ENCODE data around the gene KCTD13.
"Not testable (repeated sequence)": the region's sequence is repeated elsewhere in the genome, so short reads cannot be mapped to it uniquely, and the experiment has no call there.

Gene KCTD13, protein sequence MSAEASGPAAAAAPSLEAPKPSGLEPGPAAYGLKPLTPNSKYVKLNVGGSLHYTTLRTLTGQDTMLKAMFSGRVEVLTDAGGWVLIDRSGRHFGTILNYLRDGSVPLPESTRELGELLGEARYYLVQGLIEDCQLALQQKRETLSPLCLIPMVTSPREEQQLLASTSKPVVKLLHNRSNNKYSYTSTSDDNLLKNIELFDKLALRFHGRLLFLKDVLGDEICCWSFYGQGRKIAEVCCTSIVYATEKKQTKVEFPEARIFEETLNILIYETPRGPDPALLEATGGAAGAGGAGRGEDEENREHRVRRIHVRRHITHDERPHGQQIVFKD

GRCh38 chr16:29925781-29926710 is at the start of gene KCTD13:
TSS of gene KCTD13 (minus strand) at chr16:29926226. CDS start at chr16:29926033, 193 bp downstream.
- peak; percentile 84 for DNase-seq

DNA sequence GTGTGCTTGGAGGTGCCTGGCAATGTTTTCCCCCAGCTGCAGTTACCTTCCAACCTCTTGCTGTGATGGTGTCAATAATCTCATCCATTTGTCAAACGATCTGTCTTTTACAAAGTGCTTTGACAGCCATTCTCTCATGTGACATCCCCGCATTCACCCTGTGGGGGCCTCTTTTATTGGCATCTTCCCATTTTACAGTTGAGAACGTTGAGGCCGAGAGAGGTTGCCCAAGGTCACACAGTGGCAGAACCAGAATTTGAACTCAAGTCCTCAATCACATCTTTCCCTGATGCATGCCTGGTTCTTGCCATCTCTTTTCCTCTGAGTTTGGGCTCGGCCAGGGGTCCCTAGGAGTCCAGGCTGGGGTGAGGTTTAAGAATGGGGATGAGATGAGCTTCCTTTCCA is 49.1 kb upstream of the KCTD13 start:
- no peak for DNase-seq

DNA sequence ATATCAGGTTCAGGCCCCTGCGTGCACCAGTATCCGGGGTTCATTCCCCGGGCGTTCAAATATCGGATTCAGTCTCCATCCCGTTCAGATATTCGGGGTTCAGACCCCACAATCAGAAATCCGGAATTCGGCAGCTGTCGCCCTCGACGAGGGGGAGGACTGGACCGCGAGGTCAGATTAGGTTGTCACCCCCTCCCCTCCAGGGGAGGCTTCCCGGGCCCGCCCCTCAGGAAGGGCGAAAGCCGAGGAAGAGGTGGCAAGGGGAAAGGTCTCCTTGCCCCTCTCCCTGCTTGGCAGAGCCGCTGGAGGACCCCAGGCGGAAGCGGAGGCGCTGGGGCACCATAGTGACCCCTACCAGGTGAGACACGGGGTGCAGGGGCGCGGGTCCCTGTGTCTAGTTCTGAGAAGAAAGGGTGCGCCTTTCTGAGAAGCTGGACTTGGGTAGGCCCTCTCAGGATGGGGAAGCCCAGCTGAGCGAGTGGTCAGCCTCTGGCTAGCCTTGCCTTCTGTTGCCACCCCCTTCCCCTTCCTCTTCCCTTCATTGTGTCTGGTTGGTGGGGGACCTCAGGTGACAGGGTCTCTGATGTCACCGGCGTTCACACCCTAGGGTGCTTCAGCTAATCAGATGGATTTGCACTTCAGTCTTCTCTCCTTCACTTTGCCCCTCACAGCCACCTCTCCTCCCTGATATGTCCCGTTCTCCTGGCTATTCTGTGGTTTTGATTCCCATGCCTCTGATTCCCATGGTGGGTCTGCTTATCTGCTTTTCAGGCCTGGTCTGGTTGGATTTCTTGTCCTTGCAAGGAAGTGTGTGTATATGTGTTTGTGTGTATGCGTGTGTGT is 48.5 kb upstream of the KCTD13 start:
- DNase-seq = no peak

GRCh38 chr16:29973384-29974246 is 47.6 kb upstream of the KCTD13 start, which contains the start of gene TAOK2:
TSS of gene TAOK2 (plus strand) at chr16:29973868. CDS start at chr16:29977773, 3,905 bp downstream.
- DNase-seq = peak; percentile 94

GRCh38 chr16:29972992-29973383 is 47.0 kb upstream of the KCTD13 start:
- no peak for DNase-seq

DNA sequence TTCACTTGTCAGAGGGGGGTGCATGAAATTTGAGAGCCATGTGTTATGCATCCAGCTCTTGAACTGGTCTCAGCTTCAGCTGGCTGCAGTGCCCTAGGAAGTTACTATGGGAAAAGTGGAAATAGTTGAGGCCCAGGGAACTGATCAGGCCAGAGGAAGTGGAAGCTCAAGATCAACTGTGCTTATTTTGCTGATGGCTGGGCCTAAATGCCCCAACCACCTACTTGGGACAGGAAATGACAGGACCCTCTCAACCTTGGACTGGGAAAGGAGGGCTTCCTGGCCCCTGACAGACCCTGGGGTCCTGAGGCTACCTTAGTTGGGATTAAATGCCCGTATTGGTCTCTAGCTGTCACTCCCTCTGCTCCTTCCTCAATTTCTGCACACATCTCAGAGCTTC is 46.5 kb upstream of the KCTD13 start:
- DNase-seq = no peak

GRCh38 chr16:29971304-29971703 is 45.3 kb upstream of the KCTD13 start:
- DNase-seq = no peak

- no peak for DNase-seq
These were observed 42.2 kb upstream of the KCTD13 start for GRCh38 chr16:29968205-29968604.

DNA sequence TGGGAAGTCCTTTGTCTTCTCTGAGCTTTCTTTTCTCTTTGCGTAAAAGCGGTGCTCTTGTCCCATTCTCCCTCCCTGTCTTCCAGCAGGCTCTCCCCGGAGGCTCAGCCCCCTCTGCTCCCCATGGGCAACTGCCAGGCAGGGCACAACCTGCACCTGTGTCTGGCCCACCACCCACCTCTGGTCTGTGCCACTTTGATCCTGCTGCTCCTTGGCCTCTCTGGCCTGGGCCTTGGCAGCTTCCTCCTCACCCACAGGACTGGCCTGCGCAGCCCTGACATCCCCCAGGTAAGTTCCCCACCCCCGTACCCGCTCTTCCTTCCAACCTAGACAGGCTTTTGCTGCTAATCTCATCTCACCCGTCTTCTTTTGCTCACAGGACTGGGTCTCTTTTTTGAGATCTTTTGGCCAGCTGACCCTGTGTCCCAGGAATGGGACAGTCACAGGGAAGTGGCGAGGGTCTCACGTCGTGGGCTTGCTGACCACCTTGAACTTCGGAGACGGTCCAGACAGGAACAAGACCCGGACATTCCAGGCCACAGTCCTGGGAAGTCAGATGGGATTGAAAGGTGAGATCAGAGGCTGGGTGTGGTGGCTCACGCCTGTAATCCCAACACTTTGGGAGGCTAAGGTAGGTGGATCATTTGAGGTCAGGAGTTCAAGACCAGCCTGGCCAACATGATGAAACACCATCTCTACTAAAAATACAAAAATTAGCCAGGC is 37.2 kb upstream of the KCTD13 start:
- no peak for DNase-seq

- no peak for DNase-seq
These were observed 36.4 kb upstream of the KCTD13 start for GRCh38 chr16:29962344-29962994.

- DNase-seq = peak; percentile 93
These were observed 35.7 kb upstream of the KCTD13 start, which contains the start of gene TMEM219 for GRCh38 chr16:29961479-29962343. TSS of gene TMEM219 (plus strand) at chr16:29962079. CDS start at chr16:29963144, 1,065 bp downstream.

DNA sequence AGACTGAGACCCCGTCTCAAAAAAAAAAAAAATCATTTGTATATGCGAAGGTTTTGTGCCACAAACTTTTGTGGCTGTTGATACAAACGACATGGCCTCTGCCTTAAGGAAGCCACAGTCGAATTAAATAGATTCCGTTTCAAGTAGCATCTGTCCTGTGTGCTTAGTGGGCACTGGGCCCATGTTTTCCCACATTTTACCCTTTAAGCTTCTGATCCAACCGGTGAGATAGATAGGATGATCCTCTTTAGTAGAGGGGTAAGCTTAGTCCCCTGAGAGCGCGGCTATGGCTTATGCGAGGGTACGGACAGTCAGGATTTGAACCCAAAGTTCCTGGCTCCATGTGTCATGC is 35.1 kb upstream of the KCTD13 start:
- DNase-seq = no peak

- DNase-seq = not testable (repeated sequence)
These were observed 33.8 kb upstream of the KCTD13 start for GRCh38 chr16:29959821-29960220.

DNA sequence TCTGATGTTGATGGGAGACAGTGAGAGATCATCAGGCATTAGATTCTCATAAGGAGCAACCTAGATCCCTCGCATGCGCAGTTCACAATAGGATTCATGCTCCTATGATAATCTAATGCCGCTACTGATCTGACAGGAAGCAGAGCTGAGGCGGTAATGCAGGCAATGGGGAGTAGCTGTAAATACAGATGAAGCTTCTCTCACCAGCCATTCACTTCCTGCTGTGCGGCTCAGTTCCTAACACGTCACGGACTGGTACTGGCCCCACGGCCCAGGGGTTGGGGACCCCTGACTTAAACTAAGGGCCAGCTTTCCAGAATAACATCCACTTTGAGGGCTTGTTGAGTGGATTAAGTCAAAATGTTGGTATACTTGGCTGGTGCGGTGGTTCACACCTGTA is 33.3 kb upstream of the KCTD13 start:
- DNase-seq = no peak

GRCh38 chr16:29958756-29959155 is 32.7 kb upstream of the KCTD13 start:
- DNase-seq = no peak

DNA sequence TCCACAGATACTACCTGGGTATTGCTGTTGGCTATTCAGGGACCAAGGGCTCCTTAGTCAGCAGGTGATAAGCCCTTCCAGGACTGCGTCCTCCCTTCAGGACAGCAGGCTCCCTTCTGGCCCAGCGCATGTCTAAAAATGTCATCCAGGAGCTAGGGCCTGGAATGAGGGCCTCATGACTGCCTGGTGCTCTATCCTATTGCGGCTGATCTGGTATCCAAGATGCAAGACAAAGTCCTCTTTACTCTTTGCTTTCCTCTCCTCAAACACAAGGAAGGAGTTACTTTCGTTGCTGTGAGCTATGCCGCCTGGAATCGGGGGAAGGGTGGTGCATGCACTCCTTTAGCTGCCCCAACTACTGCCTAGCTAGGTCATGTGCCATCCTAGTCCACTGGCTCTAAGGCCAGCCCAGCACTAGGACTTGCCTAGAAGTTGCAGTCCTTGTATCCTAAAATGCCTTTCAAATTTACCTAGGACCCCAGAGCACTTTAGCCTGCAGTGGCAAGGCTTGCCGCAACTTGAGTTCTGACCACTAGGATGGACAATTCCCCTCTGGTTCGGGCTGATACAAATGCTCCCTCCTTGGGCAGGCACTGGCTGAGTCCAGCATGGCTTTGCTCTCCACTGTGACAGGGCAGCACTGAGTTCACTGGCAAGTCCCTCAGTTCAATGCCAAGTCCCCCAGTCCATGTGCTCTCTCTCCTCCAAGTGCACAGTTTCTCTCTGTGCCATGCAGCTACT is 25.8 kb upstream of the KCTD13 start:
- DNase-seq = no peak

- no peak for DNase-seq
These were observed 24.9 kb upstream of the KCTD13 start for GRCh38 chr16:29950806-29951461.

DNA sequence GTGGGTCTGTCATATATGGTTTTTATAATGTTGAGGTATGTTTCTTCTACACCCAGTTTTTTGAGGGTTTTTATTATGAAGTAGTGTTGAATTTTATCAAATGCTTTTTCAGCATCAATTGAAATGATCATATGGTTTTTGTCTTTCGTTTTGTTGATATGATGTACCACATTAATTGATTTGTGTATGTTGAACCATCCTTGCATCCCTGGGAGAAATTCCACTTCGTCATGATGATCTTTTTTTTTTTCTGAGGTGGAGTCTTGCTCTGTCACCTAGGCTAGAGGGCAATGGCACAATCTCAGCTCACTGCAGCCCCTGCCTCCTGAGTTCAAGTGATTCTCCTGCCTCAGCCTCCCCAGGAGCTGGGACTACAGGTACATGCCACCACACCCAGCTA is 21.9 kb upstream of the KCTD13 start:
- no peak for DNase-seq

Data from activated gamma-delta T cell treated with Interleukin-2 at 50 U/mL for 16 hours (primary cell).